ENCODE data around the gene ODAD4. TPM values are rescaled to one million over a fixed set of nuclear protein-coding genes. Genes with fewer than 3 reads are reported as not detected.

Gene ODAD4
- total RNA-seq, 2 experiments from 2014 or later: 2.2 to 2.7 TPM

- H3K4me3 ChIP-seq (ENCODE audit: low read length): no peak overlapping the region
- H3K27ac ChIP-seq (ENCODE audit: low read depth in 1 of 2, low read length in 2 of 2): no peak overlapping the region
- intact Hi-C loops (cut with DNase I, micrococcal nuclease): no loop called here
- ChIA-PET POLR2A (no interaction called here), CTCF (no interaction called here)
- no peaks in the 10 kb centered on the region for H3K4me1 ChIP-seq (ENCODE audit: insufficient read depth, low read length)
- Mint-ChIP-seq H3K27ac (no peak overlapping the region), H3K36me3 (ENCODE audit: low read depth) (peaks cover 97% of the 10 kb centered on the region), H3K27me3 (no peaks in the 10 kb centered on the region), H3K9me3 (no peaks in the 10 kb centered on the region), H3K4me1 (ENCODE audit: low read depth) (no peaks in the 10 kb centered on the region), H3K4me3 (no peak overlapping the region)
- DNase-seq (no peak), ATAC-seq (ENCODE audit: poor library complexity) (no peak)
- no peak for TF ChIP-seq CTCF (IDR thresholded peaks at IDR 0.05)
- H3K36me3 ChIP-seq (ENCODE audit: insufficient read depth, low read length): peaks cover 90% of the 10 kb centered on the region
- no peaks in the 10 kb centered on the region for H3K27me3 ChIP-seq (ENCODE audit: control insufficient read depth in 1 of 2, insufficient read depth in 2 of 2, low read length in 2 of 2)
- no peaks in the 10 kb centered on the region for H3K9me3 ChIP-seq (ENCODE audit: control insufficient read depth in 1 of 2, insufficient read depth in 1 of 2, low read length in 2 of 2)
Observed at GRCh38 chr17:41987642-41988041, 57.2 kb downstream of the ODAD4 start.

GRCh38 chr17:41988418-41988817 lies 58.0 kb downstream of the ODAD4 start:
- POLR2A ChIA-PET: no interaction called here

GRCh38 chr17:41989702-41990419 lies 59.4 kb downstream of the ODAD4 start:
- intact Hi-C loops (cut with DNase I, micrococcal nuclease): no loop called here
- no peaks in the 10 kb centered on the region for H3K9me3 Mint-ChIP-seq
- POLR2A ChIA-PET: no interaction called here
- no peak overlapping the region for H3K27ac Mint-ChIP-seq
- Histone ChIP-seq H3K9me3 (ENCODE audit: control insufficient read depth in 1 of 2, insufficient read depth in 1 of 2, low read length in 2 of 2) (no peaks in the 10 kb centered on the region), H3K27me3 (ENCODE audit: control insufficient read depth in 1 of 2, insufficient read depth in 2 of 2, low read length in 2 of 2) (no peaks in the 10 kb centered on the region), H3K4me1 (ENCODE audit: insufficient read depth, low read length) (no peaks in the 10 kb centered on the region), H3K27ac (ENCODE audit: low read depth in 1 of 2, low read length in 2 of 2) (no peak overlapping the region), H3K4me3 (ENCODE audit: low read length) (no peak overlapping the region), H3K36me3 (ENCODE audit: insufficient read depth, low read length) (peaks cover 87% of the 10 kb centered on the region)
- no peak for DNase-seq
- ATAC-seq (ENCODE audit: poor library complexity): no peak
- CTCF ChIA-PET: interaction anchor here (1.3 kb wide), 1 partner anchor 27 kb away, joined by 3 read pairs; the partner anchor contains the start of gene DNAJC7
- no peak for TF ChIP-seq CTCF (IDR thresholded peaks at IDR 0.05)
- H3K4me3 Mint-ChIP-seq: no peak overlapping the region
- H3K27me3 Mint-ChIP-seq: no peaks in the 10 kb centered on the region
- H3K4me1 Mint-ChIP-seq (ENCODE audit: low read depth): no peaks in the 10 kb centered on the region
- peaks cover 92% of the 10 kb centered on the region for H3K36me3 Mint-ChIP-seq (ENCODE audit: low read depth)

More at GRCh38 chr17:41988418-41988817, 58.0 kb downstream of the ODAD4 start:
- H3K27ac Mint-ChIP-seq: no peak overlapping the region
- H3K4me3 ChIP-seq (ENCODE audit: low read length): no peak overlapping the region
- no peak overlapping the region for H3K27ac ChIP-seq (ENCODE audit: low read depth in 1 of 2, low read length in 2 of 2)
- no peak for TF ChIP-seq CTCF (IDR thresholded peaks at IDR 0.05)
- no peak overlapping the region for H3K4me3 Mint-ChIP-seq
- intact Hi-C loops (cut with DNase I, micrococcal nuclease): no loop called here
- ATAC-seq (ENCODE audit: poor library complexity): no peak
- H3K4me1 ChIP-seq (ENCODE audit: insufficient read depth, low read length): no peaks in the 10 kb centered on the region
- no peaks in the 10 kb centered on the region for H3K27me3 Mint-ChIP-seq
- CTCF ChIA-PET: no interaction called here
- H3K9me3 Mint-ChIP-seq: no peaks in the 10 kb centered on the region
- H3K9me3 ChIP-seq (ENCODE audit: control insufficient read depth in 1 of 2, insufficient read depth in 1 of 2, low read length in 2 of 2): no peaks in the 10 kb centered on the region
- peaks cover 97% of the 10 kb centered on the region for H3K36me3 Mint-ChIP-seq (ENCODE audit: low read depth)
- peaks cover 88% of the 10 kb centered on the region for H3K36me3 ChIP-seq (ENCODE audit: insufficient read depth, low read length)
- DNase-seq: no peak
- H3K4me1 Mint-ChIP-seq (ENCODE audit: low read depth): no peaks in the 10 kb centered on the region
- H3K27me3 ChIP-seq (ENCODE audit: control insufficient read depth in 1 of 2, insufficient read depth in 2 of 2, low read length in 2 of 2): no peaks in the 10 kb centered on the region

Data from CD4-positive, alpha-beta T cell (primary cell).